Endodermal cell (in vitro differentiated cells): ENCODE data around the gene LRPAP1. TPM values are rescaled to one million over a fixed set of nuclear protein-coding genes. Genes with fewer than 3 reads are reported as not detected.
"Not testable (repeated sequence)": the region's sequence is repeated elsewhere in the genome, so short reads cannot be mapped to it uniquely, and the experiment has no call there.

Experiments
- DNase-seq: peaks from one replicate; pipeline ENCODE4 v3.0.0-alpha.2; 2017
- H3K27ac ChIP-seq: 2 replicates; pipeline ENCODE4 v1.5.1; 2013; ENCODE audit warnings: mild to moderate bottlenecking, low read depth, low read length, moderate library complexity
- H3K27me3 ChIP-seq: 2 replicates; pipeline ENCODE4 v1.6.1; 2013; ENCODE audit warnings: mild to moderate bottlenecking, low read length, moderate library complexity; ENCODE audit not compliant: insufficient read depth, control insufficient read depth, poor library complexity, severe bottlenecking
- H3K36me3 ChIP-seq: 2 replicates; pipeline ENCODE4 v1.7.0; 2013; ENCODE audit warnings: mild to moderate bottlenecking, low read length, moderate library complexity; ENCODE audit not compliant: control insufficient read depth, insufficient read depth
- H3K4me1 ChIP-seq: one replicate; pipeline ENCODE4 v1.7.0; 2013; ENCODE audit warnings: low read length; ENCODE audit not compliant: control insufficient read depth, insufficient read depth
- H3K4me3 ChIP-seq: 2 replicates; pipeline ENCODE4 v1.5.1; 2013; ENCODE audit warnings: mild to moderate bottlenecking, low read length, moderate library complexity
- H3K9ac ChIP-seq: 2 replicates; pipeline ENCODE4 v1.6.1; 2013; ENCODE audit warnings: mild to moderate bottlenecking, low read length, moderate library complexity; ENCODE audit not compliant: poor library complexity, severe bottlenecking; ENCODE audit errors: extremely low read depth
- H3K9me3 ChIP-seq: 2 replicates; pipeline ENCODE4 v1.6.1; 2013; ENCODE audit warnings: mild to moderate bottlenecking, low read length, moderate library complexity; ENCODE audit not compliant: control insufficient read depth
- H3K27ac Mint-ChIP-seq: 2 replicates; pipeline ENCODE4 v1.8.0; 2020; ENCODE audit warnings: mixed read lengths
- H3K27me3 Mint-ChIP-seq: 2 replicates; pipeline ENCODE4 v1.8.0; 2021; ENCODE audit warnings: mild to moderate bottlenecking, mixed read lengths; ENCODE audit not compliant: insufficient read depth
- H3K36me3 Mint-ChIP-seq: 2 replicates; pipeline ENCODE4 v1.8.0; 2020; ENCODE audit warnings: low read depth, mixed read lengths
- H3K4me1 Mint-ChIP-seq: 2 replicates; pipeline ENCODE4 v1.8.0; 2020; ENCODE audit warnings: mixed read lengths
- H3K4me3 Mint-ChIP-seq: 2 replicates; pipeline ENCODE4 v1.8.0; 2020; ENCODE audit warnings: mild to moderate bottlenecking, moderate library complexity, mixed read lengths
- H3K9me3 Mint-ChIP-seq: 2 replicates; pipeline ENCODE4 v1.8.0; 2020; ENCODE audit warnings: mild to moderate bottlenecking, mixed read lengths
- WGBS, 2 experiments: methylation state at CpG; one replicate each; pipeline versions ENCODE4 v1.1.5 to v1.1.7; 2013; ENCODE audit warnings: missing lambda C conversion rate in 2 of 2, mixed read lengths in 1 of 2; ENCODE audit not compliant: insufficient coverage in 1 of 2, insufficient read length in 1 of 2; 5-methylcytosine and 5-hydroxymethylcytosine counted together
- total RNA-seq, 2 donors: library from RNA; stranded (reverse); fragmentation: NEBNext Ultra II Directional in 1 of 2; extraction: Animal tissue kit (Norgen Biotek cat#: 25700) in 1 of 2; gene quantifications; 2 replicates in 1 of 2; 3 replicates in 1 of 2; pipeline ENCODE4 v1.2.1, GENCODE V29; 2021
- TF ChIP-seq, protein P1 (sequence below): fragments of 200-600 bp; sonication (generic); conservative IDR thresholded peaks from 2 replicates; pipeline ENCODE4 v1.5.0; 2021; ENCODE audit warnings: antibody characterized with exemption, mild to moderate bottlenecking

Gene LRPAP1
- total RNA-seq, 2 donors from 2014 or later: 111 to 129 TPM

GRCh38 chr4:3513807-3514206, 18.4 kb downstream of the LRPAP1 start:
- H3K36me3 ChIP-seq: peaks cover 54% of the 10 kb centered on the region
- DNase-seq: no peak
- H3K27ac ChIP-seq: no peak overlapping the region
- H3K4me1 Mint-ChIP-seq: no peaks in the 10 kb centered on the region
- WGBS, 2 experiments: 93 to 99% methylated on average over 15 to 18 of the region's 18 CpGs
- H3K36me3 Mint-ChIP-seq: peaks cover 69% of the 10 kb centered on the region
- H3K9me3 Mint-ChIP-seq: no peaks in the 10 kb centered on the region
- H3K27me3 Mint-ChIP-seq: no peaks in the 10 kb centered on the region
- H3K27me3 ChIP-seq: no peaks in the 10 kb centered on the region
- no peak overlapping the region for H3K4me3 Mint-ChIP-seq
- no peak overlapping the region for H3K27ac Mint-ChIP-seq
- H3K9ac ChIP-seq: no peak overlapping the region
- no peaks in the 10 kb centered on the region for H3K4me1 ChIP-seq
- H3K4me3 ChIP-seq: no peak overlapping the region
- no peaks in the 10 kb centered on the region for H3K9me3 ChIP-seq
- TF ChIP-seq, protein P1, sequence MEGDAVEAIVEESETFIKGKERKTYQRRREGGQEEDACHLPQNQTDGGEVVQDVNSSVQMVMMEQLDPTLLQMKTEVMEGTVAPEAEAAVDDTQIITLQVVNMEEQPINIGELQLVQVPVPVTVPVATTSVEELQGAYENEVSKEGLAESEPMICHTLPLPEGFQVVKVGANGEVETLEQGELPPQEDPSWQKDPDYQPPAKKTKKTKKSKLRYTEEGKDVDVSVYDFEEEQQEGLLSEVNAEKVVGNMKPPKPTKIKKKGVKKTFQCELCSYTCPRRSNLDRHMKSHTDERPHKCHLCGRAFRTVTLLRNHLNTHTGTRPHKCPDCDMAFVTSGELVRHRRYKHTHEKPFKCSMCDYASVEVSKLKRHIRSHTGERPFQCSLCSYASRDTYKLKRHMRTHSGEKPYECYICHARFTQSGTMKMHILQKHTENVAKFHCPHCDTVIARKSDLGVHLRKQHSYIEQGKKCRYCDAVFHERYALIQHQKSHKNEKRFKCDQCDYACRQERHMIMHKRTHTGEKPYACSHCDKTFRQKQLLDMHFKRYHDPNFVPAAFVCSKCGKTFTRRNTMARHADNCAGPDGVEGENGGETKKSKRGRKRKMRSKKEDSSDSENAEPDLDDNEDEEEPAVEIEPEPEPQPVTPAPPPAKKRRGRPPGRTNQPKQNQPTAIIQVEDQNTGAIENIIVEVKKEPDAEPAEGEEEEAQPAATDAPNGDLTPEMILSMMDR: no peak

DNA sequence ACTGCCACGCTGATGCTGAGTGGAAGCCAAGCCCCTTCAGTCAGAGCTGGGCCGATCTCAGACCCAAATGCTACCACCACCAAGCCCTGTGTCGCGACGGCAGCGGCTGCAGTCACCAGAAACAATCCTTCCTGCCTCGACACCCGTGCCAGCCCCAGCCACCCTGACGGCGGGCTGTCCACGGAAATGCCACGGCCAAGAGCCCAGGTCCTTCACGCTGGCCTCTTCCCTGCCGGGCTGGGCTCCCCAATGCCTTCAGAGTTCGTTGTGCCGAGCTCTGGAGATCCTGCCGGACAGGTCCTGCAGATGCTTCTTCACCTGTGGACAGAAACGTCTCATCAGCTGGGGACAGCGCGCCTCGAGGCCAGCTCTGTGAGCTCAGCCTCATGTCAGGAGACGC, 19.5 kb downstream of the LRPAP1 start:
- Histone ChIP-seq H3K36me3 (peaks cover 63% of the 10 kb centered on the region), H3K4me1 (no peaks in the 10 kb centered on the region), H3K27ac (no peak overlapping the region), H3K4me3 (no peak overlapping the region), H3K9ac (no peak overlapping the region), H3K27me3 (no peaks in the 10 kb centered on the region), H3K9me3 (no peaks in the 10 kb centered on the region)
- H3K4me3 Mint-ChIP-seq: no peak overlapping the region
- WGBS, 2 experiments: 95 to 97% methylated on average over 22 of the region's 22 CpGs
- DNase-seq: no peak
- no peak overlapping the region for H3K27ac Mint-ChIP-seq
- TF ChIP-seq, protein P1: no peak
- H3K27me3 Mint-ChIP-seq: no peaks in the 10 kb centered on the region
- no peaks in the 10 kb centered on the region for H3K9me3 Mint-ChIP-seq
- no peaks in the 10 kb centered on the region for H3K4me1 Mint-ChIP-seq
- H3K36me3 Mint-ChIP-seq: peaks cover 73% of the 10 kb centered on the region

DNA sequence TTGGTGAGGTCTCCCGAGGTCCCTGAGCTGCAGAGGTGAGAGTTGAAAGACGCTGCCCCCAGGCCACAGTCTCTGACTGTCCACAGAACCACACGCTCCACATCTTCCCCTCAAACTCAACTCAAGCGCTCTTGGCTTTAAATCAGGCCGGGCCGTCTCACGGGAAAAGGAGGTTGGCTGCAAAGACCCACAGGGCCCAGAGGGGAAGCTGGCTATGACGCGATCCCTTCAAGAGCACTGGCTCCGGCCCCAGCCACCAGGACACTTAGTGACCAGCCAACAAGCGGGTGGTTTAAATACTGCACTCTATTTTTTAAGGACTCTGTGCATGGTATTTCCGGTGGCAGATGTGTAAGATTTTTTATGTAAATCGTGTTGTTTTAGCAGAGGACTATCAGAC, 19.9 kb downstream of the LRPAP1 start:
- peaks cover 73% of the 10 kb centered on the region for H3K36me3 Mint-ChIP-seq
- 96 to 97% methylated on average over 9 to 13 of the region's 13 CpGs for WGBS, 2 experiments
- no peaks in the 10 kb centered on the region for H3K9me3 ChIP-seq
- no peaks in the 10 kb centered on the region for H3K4me1 Mint-ChIP-seq
- H3K4me3 ChIP-seq: no peak overlapping the region
- no peak overlapping the region for H3K27ac ChIP-seq
- no peak overlapping the region for H3K4me3 Mint-ChIP-seq
- H3K36me3 ChIP-seq: peaks cover 67% of the 10 kb centered on the region
- H3K27ac Mint-ChIP-seq: no peak overlapping the region
- H3K27me3 Mint-ChIP-seq: no peaks in the 10 kb centered on the region
- H3K4me1 ChIP-seq: no peaks in the 10 kb centered on the region
- DNase-seq: no peak
- H3K27me3 ChIP-seq: no peaks in the 10 kb centered on the region
- TF ChIP-seq, protein P1: no peak
- no peak overlapping the region for H3K9ac ChIP-seq
- H3K9me3 Mint-ChIP-seq: no peaks in the 10 kb centered on the region

GRCh38 chr4:3511601-3512000, 20.6 kb downstream of the LRPAP1 start:
- H3K27me3 Mint-ChIP-seq, H3K4me3 ChIP-seq, H3K4me1 ChIP-seq, H3K27ac ChIP-seq, H3K4me1 Mint-ChIP-seq, H3K27me3 ChIP-seq, H3K27ac Mint-ChIP-seq, DNase-seq, H3K9ac ChIP-seq, H3K4me3 Mint-ChIP-seq, H3K9me3 Mint-ChIP-seq, H3K9me3 ChIP-seq: not testable (repeated sequence)
- 97 to 98% methylated on average over 10 to 16 of the region's 27 CpGs for WGBS, 2 experiments
- peaks cover 71% of the 10 kb centered on the region for H3K36me3 ChIP-seq
- peaks cover 77% of the 10 kb centered on the region for H3K36me3 Mint-ChIP-seq
